ENCODE data around the gene DISC1. TPM values are rescaled to one million over a fixed set of nuclear protein-coding genes. Genes with fewer than 3 reads are reported as not detected.

The DISC1 gene
- polyA plus RNA-seq, 3 donors = 5.5 to 14.7 (median 5.8) TPM

DNA sequence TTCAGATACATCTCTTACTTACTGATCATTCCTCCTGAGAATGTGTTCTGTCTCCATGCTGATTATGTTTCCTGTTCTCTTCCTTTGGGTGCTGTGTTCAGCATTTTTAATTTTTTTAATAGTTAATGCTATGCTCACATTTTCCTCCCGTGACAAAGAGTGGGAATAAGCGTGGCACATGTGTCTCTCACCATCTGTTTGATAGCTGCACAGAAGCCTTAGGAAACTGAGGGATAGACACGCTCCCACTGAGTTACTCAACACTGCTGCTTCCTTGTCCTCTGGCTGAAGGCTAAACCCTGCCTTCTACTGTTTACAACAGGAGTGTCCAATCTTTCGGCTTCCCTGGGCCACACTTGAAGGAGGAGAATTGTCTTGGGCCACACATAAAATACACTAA is 264.2 kb downstream of the DISC1 start:
- Histone ChIP-seq H3K4me2 (replicated peaks; ENCODE audit: extremely low read depth, low read length, poor library complexity, severe bottlenecking) (no peak overlapping the region), H3K79me2 (ENCODE audit: insufficient read depth, low read length) (no peaks in the 10 kb centered on the region), H4K20me1 (ENCODE audit: insufficient read depth, low read length) (peaks cover 26% of the 10 kb centered on the region), H3K9ac (ENCODE audit: insufficient read depth, low read length, poor library complexity, severe bottlenecking) (no peak overlapping the region), H3K27ac (ENCODE audit: low read depth in 1 of 2, low read length in 2 of 2) (no peak overlapping the region), H3K4me1 (ENCODE audit: control insufficient read depth in 1 of 2, insufficient read depth in 2 of 2, low read length in 2 of 2) (peaks cover 0 to 4% of the 10 kb centered on the region in 2 donors), H2AFZ (ENCODE audit: insufficient read depth, low read depth, low read length, poor library complexity, severe bottlenecking) (no peak overlapping the region), H3K9me3 (replicated peaks in 1 of 2; ENCODE audit: control insufficient read depth in 1 of 2, insufficient read depth in 1 of 2, low read length in 2 of 2) (peaks cover 0 to 3% of the 10 kb centered on the region in 2 donors), H3K36me3 (replicated peaks in 1 of 2; ENCODE audit: control insufficient read depth in 1 of 2, insufficient read depth in 2 of 2, low read length in 2 of 2) (peaks cover 4 to 32% of the 10 kb centered on the region in 2 donors), H3K27me3 (ENCODE audit: control insufficient read depth in 2 of 2, insufficient read depth in 2 of 2, low read length in 2 of 2) (no peaks in the 10 kb centered on the region), H3K4me3 (replicated peaks in 1 of 3; ENCODE audit: low read depth in 2 of 3, low read length in 3 of 3) (no peak overlapping the region)
- TF ChIP-seq, protein P1, sequence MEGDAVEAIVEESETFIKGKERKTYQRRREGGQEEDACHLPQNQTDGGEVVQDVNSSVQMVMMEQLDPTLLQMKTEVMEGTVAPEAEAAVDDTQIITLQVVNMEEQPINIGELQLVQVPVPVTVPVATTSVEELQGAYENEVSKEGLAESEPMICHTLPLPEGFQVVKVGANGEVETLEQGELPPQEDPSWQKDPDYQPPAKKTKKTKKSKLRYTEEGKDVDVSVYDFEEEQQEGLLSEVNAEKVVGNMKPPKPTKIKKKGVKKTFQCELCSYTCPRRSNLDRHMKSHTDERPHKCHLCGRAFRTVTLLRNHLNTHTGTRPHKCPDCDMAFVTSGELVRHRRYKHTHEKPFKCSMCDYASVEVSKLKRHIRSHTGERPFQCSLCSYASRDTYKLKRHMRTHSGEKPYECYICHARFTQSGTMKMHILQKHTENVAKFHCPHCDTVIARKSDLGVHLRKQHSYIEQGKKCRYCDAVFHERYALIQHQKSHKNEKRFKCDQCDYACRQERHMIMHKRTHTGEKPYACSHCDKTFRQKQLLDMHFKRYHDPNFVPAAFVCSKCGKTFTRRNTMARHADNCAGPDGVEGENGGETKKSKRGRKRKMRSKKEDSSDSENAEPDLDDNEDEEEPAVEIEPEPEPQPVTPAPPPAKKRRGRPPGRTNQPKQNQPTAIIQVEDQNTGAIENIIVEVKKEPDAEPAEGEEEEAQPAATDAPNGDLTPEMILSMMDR (IDR thresholded peaks at IDR 0.05) = no peak
- peaks cover 28 to 43% of the 10 kb centered on the region in 2 donors for H3K36me3 Mint-ChIP-seq
- no peaks in the 10 kb centered on the region for H3K27me3 Mint-ChIP-seq (ENCODE audit: low read depth in 3 of 3)
- 81% methylated on average over 3 of the region's 4 CpGs for WGBS (ENCODE audit: insufficient coverage)
- peak overlapping the region in 1 of 7 donors; percentile 4 for H3K27ac Mint-ChIP-seq
- DNase-seq = no peak
- intact Hi-C loops (cut with micrococcal nuclease) = no loop called here
- no peak overlapping the region for H3K4me3 Mint-ChIP-seq
- peaks cover 0 to 6% (median 2%) of the 10 kb centered on the region in 7 donors for H3K9me3 Mint-ChIP-seq
- H3K4me1 Mint-ChIP-seq = peaks cover 6% of the 10 kb centered on the region

GRCh38 chr1:231893400-231894102 is 267.0 kb downstream of the DISC1 start:
- DNase-seq = no peak
- WGBS (ENCODE audit: insufficient coverage) = 100% methylated on average over 2 of the region's 7 CpGs
- peak overlapping the region in 2 of 7 donors; percentile 1 to 9 for H3K27ac Mint-ChIP-seq
- H3K4me1 ChIP-seq (ENCODE audit: control insufficient read depth in 1 of 2, insufficient read depth in 2 of 2, low read length in 2 of 2) = peaks cover 0 to 4% of the 10 kb centered on the region in 2 donors
- H3K4me1 Mint-ChIP-seq = peaks cover 6% of the 10 kb centered on the region
- TF ChIP-seq, protein P1 (IDR thresholded peaks at IDR 0.05) = no peak
- H3K9me3 ChIP-seq (replicated peaks in 1 of 2; ENCODE audit: control insufficient read depth in 1 of 2, insufficient read depth in 1 of 2, low read length in 2 of 2) = peaks cover 0 to 3% of the 10 kb centered on the region in 2 donors
- peaks cover 4 to 26% of the 10 kb centered on the region in 2 donors for H3K36me3 ChIP-seq (replicated peaks in 1 of 2; ENCODE audit: control insufficient read depth in 1 of 2, insufficient read depth in 2 of 2, low read length in 2 of 2)
- H2AFZ ChIP-seq (ENCODE audit: insufficient read depth, low read depth, low read length, poor library complexity, severe bottlenecking) = no peak overlapping the region
- intact Hi-C loops (cut with micrococcal nuclease) = no loop called here
- no peaks in the 10 kb centered on the region for H3K79me2 ChIP-seq (ENCODE audit: insufficient read depth, low read length)
- peaks cover 0 to 6% (median 2%) of the 10 kb centered on the region in 7 donors for H3K9me3 Mint-ChIP-seq
- peaks cover 28% of the 10 kb centered on the region for H4K20me1 ChIP-seq (ENCODE audit: insufficient read depth, low read length)
- no peak overlapping the region for H3K4me3 ChIP-seq (replicated peaks in 1 of 3; ENCODE audit: low read depth in 2 of 3, low read length in 3 of 3)
- H3K27me3 ChIP-seq (ENCODE audit: control insufficient read depth in 2 of 2, insufficient read depth in 2 of 2, low read length in 2 of 2) = no peaks in the 10 kb centered on the region
- H3K9ac ChIP-seq (ENCODE audit: insufficient read depth, low read length, poor library complexity, severe bottlenecking) = no peak overlapping the region
- H3K4me2 ChIP-seq (replicated peaks; ENCODE audit: extremely low read depth, low read length, poor library complexity, severe bottlenecking) = no peak overlapping the region
- no peaks in the 10 kb centered on the region for H3K27me3 Mint-ChIP-seq (ENCODE audit: low read depth in 3 of 3)
- H3K4me3 Mint-ChIP-seq = no peak overlapping the region
- H3K36me3 Mint-ChIP-seq = peaks cover 24 to 32% of the 10 kb centered on the region in 2 donors
- no peak overlapping the region for H3K27ac ChIP-seq (ENCODE audit: low read depth in 1 of 2, low read length in 2 of 2)

Data from CD14-positive monocyte (primary cell).